WTC11 (cell line): ENCODE results near the gene GUCY1A2.

Source experiments
- AFF4 ChIP-seq: sonication (generic); formaldehyde crosslinking; IDR thresholded peaks from 2 replicates; pipeline ENCODE4 v1.8.1; 2023; ENCODE audit warnings: mild to moderate bottlenecking, missing genetic modification reagents, borderline replicate concordance
- HMGXB4 ChIP-seq: sonication (generic); formaldehyde crosslinking; IDR thresholded peaks from 2 replicates; pipeline ENCODE4 v1.8.1; 2023; ENCODE audit warnings: mild to moderate bottlenecking, moderate library complexity, missing genetic modification reagents
- NFE2L1 ChIP-seq: sonication (generic); formaldehyde crosslinking; IDR thresholded peaks from 2 replicates; pipeline ENCODE4 v1.8.1; 2023; ENCODE audit warnings: missing genetic modification reagents
- TCF7 ChIP-seq: sonication (generic); formaldehyde crosslinking; IDR thresholded peaks from 2 replicates; pipeline ENCODE4 v1.8.0; 2022; ENCODE audit warnings: mild to moderate bottlenecking, low read depth, missing genetic modification reagents, moderate library complexity
- TF ChIP-seq, protein P1 (sequence below): fragments of 200-600 bp; IDR thresholded peaks from 2 replicates; pipeline ENCODE4 v1.8.0; 2022; ENCODE audit warnings: antibody characterized with exemption

DNA sequence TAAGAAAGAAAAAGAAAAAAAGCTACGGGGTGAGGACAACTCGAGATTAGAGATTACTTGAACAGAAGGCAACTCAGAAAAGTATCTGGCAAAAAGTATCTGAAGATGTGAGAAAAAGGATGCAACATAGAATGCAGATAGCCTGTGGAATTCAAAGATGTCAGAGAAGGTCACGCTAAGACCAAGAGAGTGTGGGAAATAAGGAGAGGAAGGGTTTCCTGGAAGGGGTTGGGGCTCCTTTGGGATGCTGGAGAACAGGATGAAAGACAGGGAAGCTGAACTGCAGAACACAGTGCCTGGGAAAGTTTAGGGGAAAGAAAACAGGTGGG, 1.2 kb downstream of the GUCY1A2 start:
- no peak for TF ChIP-seq TCF7 (CRISPR knock-in tag)
- TF ChIP-seq HMGXB4 = no peak
- TF ChIP-seq, protein P1, sequence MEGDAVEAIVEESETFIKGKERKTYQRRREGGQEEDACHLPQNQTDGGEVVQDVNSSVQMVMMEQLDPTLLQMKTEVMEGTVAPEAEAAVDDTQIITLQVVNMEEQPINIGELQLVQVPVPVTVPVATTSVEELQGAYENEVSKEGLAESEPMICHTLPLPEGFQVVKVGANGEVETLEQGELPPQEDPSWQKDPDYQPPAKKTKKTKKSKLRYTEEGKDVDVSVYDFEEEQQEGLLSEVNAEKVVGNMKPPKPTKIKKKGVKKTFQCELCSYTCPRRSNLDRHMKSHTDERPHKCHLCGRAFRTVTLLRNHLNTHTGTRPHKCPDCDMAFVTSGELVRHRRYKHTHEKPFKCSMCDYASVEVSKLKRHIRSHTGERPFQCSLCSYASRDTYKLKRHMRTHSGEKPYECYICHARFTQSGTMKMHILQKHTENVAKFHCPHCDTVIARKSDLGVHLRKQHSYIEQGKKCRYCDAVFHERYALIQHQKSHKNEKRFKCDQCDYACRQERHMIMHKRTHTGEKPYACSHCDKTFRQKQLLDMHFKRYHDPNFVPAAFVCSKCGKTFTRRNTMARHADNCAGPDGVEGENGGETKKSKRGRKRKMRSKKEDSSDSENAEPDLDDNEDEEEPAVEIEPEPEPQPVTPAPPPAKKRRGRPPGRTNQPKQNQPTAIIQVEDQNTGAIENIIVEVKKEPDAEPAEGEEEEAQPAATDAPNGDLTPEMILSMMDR = no peak
- TF ChIP-seq NFE2L1 = no peak
- TF ChIP-seq AFF4 (CRISPR knock-in tag) = no peak
